Esophagus squamous epithelium (tissue), 4 donors: ENCODE data around the gene CBS.

Experiments
- POLR2A ChIP-seq, 4 donors: fragments of 450-650 bp; IDR thresholded peaks; one replicate each; pipeline ENCODE4 v1.6.1; 2017; ENCODE audit warnings: antibody characterized with exemption in 4 of 4, mild to moderate bottlenecking in 4 of 4, moderate library complexity in 3 of 4
- TF ChIP-seq, protein P1 (sequence below), 6 experiments: fragments of 450-650 bp in 4 of 6; fragments of 200-600 bp in 2 of 6; sonication (generic) in 2 of 6; IDR thresholded peaks; one replicate each; pipeline ENCODE4 v1.5.1; 2016 to 2019; ENCODE audit warnings: antibody characterized with exemption in 6 of 6, mild to moderate bottlenecking in 4 of 6, moderate library complexity in 4 of 6

DNA sequence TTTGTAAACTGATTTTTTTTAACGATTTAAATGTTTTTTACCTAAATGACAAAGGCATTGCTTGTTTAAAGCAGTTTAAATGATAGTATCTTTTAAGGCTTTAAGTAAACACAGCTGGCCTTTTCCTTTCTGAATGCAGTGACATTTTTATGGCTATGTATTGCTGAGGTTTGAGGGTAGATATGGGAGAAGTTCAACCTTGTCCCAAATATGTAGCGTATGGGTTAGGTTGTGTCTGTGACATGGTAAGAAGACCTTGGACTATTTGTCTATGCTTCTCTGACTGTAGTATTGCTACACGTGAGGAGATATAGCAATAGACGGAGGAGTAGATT is 68.8 kb downstream of the CBS start:
- no peak for TF ChIP-seq POLR2A (IDR thresholded peaks at IDR 0.05)
- TF ChIP-seq, protein P1, sequence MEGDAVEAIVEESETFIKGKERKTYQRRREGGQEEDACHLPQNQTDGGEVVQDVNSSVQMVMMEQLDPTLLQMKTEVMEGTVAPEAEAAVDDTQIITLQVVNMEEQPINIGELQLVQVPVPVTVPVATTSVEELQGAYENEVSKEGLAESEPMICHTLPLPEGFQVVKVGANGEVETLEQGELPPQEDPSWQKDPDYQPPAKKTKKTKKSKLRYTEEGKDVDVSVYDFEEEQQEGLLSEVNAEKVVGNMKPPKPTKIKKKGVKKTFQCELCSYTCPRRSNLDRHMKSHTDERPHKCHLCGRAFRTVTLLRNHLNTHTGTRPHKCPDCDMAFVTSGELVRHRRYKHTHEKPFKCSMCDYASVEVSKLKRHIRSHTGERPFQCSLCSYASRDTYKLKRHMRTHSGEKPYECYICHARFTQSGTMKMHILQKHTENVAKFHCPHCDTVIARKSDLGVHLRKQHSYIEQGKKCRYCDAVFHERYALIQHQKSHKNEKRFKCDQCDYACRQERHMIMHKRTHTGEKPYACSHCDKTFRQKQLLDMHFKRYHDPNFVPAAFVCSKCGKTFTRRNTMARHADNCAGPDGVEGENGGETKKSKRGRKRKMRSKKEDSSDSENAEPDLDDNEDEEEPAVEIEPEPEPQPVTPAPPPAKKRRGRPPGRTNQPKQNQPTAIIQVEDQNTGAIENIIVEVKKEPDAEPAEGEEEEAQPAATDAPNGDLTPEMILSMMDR (IDR thresholded peaks at IDR 0.05): no peak
